ENCODE measurements around the gene PDXP.

PDXP gene

DNA sequence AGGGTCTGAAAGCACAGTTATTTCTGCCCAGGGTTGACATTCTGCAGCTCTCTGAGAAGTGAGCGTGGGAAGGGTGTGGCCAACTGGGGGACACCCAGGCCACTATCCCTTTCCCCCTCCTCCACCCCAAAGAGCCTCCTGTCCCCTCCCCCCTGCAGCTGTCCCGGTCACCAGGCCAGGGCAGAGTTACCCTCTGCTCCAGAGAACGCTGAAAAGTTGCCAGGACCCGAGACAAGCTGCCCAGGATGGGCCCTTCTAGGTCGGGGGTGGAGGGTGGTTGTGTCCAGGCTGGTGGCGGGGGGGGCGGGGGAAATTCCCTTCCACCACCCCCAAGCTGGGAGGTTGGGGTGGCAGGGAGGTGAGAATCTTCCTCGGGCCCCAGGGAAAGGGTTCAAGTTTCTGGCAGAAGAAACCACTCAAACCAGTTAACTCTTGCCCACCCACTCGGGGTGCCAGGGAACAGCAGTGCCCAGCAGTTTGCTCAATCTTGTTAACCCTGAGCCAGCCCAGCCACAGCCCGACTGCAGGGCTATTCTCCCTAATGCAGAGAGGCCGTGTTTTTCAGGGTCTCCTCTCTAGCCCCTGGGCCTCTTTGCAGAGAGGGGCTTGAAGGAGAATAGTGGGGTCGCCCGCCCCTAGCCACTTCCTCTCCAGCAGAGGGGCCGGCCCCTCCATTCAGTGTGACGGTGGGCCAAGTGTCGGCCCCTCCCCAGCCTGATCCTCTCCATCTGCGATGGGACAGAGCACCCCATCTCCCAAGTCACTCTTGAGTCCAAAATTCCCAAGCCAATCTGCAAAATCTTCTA is 17.6 kb downstream of the PDXP start:
- TF ChIP-seq, protein P1, sequence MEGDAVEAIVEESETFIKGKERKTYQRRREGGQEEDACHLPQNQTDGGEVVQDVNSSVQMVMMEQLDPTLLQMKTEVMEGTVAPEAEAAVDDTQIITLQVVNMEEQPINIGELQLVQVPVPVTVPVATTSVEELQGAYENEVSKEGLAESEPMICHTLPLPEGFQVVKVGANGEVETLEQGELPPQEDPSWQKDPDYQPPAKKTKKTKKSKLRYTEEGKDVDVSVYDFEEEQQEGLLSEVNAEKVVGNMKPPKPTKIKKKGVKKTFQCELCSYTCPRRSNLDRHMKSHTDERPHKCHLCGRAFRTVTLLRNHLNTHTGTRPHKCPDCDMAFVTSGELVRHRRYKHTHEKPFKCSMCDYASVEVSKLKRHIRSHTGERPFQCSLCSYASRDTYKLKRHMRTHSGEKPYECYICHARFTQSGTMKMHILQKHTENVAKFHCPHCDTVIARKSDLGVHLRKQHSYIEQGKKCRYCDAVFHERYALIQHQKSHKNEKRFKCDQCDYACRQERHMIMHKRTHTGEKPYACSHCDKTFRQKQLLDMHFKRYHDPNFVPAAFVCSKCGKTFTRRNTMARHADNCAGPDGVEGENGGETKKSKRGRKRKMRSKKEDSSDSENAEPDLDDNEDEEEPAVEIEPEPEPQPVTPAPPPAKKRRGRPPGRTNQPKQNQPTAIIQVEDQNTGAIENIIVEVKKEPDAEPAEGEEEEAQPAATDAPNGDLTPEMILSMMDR (IDR thresholded peaks at IDR 0.05; ENCODE audit: low read depth, low read length), result no peak
- Histone ChIP-seq H3K27me3 (ENCODE audit: insufficient read depth, low read depth, severe bottlenecking) (no peaks in the 10 kb centered on the region), H3K9me3 (ENCODE audit: severe bottlenecking) (no peaks in the 10 kb centered on the region), H3K27ac (no peak overlapping the region), H3K4me3 (ENCODE audit: low read depth, low read length) (peak overlapping the region; percentile 82), H3K36me3 (no peaks in the 10 kb centered on the region)
- no peak for DNase-seq

DNA sequence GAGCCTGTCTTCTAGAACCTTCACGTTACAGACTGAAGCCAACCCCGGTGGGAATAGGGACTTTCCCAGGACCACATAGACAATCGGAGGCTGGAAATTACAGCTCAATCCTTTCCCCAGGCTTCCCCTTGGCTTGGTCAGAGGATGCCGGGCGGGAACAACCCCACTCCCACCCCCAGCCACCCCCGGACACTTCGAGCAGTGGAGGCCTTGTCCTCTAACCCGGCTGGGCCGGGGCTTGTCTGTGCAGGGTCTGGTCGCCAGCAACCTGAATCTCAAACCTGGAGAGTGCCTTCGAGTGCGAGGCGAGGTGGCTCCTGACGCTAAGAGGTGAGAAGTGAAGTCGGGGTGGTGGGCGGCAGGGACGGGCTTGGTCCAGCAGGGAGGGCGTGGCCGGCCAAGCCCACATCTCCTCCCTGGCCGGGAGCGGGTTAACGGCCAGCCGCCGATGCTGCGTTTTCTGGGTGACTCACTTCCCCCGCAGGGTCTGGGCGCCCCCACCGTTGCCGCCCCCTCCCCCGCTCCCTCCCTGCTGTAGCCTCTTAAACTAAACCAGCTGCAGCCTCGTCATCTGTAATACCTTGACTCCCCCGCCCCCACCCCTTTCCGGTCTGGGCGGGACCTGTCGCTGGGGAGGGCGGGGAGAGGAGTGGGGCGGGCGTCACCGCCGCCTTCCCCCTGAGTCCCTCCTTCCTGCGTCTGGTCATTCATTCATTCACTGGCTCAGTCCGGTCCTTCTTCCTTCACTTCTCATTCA is 18.4 kb downstream of the PDXP start:
- peak overlapping the region; percentile 82 for H3K4me3 ChIP-seq (ENCODE audit: low read depth, low read length)
- H3K27me3 ChIP-seq (ENCODE audit: insufficient read depth, low read depth, severe bottlenecking), result no peaks in the 10 kb centered on the region
- no peaks in the 10 kb centered on the region for H3K9me3 ChIP-seq (ENCODE audit: severe bottlenecking)
- TF ChIP-seq, protein P1 (IDR thresholded peaks at IDR 0.05; ENCODE audit: low read depth, low read length), result no peak
- H3K36me3 ChIP-seq, result no peaks in the 10 kb centered on the region
- H3K27ac ChIP-seq, result peak overlapping the region; percentile 61
- peak; percentile 90 for DNase-seq

DNA sequence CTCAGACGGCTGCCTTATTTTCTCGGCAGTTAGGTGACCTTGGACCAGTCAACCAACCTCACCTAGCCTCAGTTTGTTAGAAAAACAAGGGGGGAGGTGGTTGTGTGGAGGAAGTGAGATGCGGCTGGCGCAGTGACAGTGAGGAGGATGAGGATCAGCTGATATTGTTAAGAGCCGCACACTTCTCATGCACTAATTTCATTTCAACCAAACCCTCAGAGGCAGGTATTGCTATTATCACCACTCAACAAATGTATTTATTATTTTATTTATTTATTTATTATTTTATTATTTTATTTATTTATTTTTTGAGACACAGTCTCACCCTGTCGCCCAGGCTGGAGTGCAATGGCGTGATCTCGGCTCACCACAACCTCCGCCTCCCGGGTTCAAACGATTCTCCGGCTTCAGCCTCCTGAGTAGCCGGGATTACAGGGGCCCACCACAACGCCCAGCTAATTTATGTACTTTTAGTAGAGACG is 19.0 kb downstream of the PDXP start:
- TF ChIP-seq, protein P1 (IDR thresholded peaks at IDR 0.05; ENCODE audit: low read depth, low read length), result no peak
- H3K27ac ChIP-seq, result peak overlapping the region; percentile 61
- DNase-seq, result no peak
- H3K27me3 ChIP-seq (ENCODE audit: insufficient read depth, low read depth, severe bottlenecking), result no peaks in the 10 kb centered on the region
- H3K4me3 ChIP-seq (ENCODE audit: low read depth, low read length), result peak overlapping the region; percentile 82
- no peaks in the 10 kb centered on the region for H3K36me3 ChIP-seq
- no peaks in the 10 kb centered on the region for H3K9me3 ChIP-seq (ENCODE audit: severe bottlenecking)

DNA sequence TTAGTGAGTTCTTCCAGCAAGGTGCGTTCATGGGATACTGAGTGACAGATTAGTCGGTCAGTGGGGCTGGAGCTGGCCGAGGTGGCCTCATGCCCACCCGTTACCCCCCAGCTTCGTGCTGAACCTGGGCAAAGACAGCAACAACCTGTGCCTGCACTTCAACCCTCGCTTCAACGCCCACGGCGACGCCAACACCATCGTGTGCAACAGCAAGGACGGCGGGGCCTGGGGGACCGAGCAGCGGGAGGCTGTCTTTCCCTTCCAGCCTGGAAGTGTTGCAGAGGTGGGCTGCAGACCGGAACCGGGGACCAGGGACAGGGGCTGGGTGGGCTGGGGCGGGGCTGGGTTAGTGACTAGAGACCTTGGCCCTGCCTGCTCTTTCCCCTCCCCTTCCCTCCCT is 19.8 kb downstream of the PDXP start:
- no peak overlapping the region for H3K27ac ChIP-seq
- no peak for DNase-seq
- no peak overlapping the region for H3K4me3 ChIP-seq (ENCODE audit: low read depth, low read length)
- H3K27me3 ChIP-seq (ENCODE audit: insufficient read depth, low read depth, severe bottlenecking), result no peaks in the 10 kb centered on the region
- H3K9me3 ChIP-seq (ENCODE audit: severe bottlenecking), result no peaks in the 10 kb centered on the region
- no peaks in the 10 kb centered on the region for H3K36me3 ChIP-seq
- TF ChIP-seq, protein P1 (IDR thresholded peaks at IDR 0.05; ENCODE audit: low read depth, low read length), result no peak

DNA sequence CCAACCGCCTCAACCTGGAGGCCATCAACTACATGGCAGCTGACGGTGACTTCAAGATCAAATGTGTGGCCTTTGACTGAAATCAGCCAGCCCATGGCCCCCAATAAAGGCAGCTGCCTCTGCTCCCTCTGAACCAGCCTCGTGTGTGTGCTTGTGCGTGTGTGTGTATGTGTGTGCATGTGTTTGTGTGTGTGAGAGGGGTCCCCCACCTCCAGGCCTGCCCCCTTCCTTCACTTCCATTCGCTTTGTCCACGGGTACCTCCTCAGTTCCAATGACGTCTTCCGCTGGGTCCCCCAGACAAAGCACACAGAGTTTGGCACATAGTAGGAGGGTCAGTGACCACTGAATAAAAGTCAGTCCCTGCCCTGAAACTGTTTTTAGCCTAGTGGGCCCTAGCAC is 21.1 kb downstream of the PDXP start:
- H3K27me3 ChIP-seq (ENCODE audit: insufficient read depth, low read depth, severe bottlenecking), result no peaks in the 10 kb centered on the region
- no peak for DNase-seq
- no peaks in the 10 kb centered on the region for H3K9me3 ChIP-seq (ENCODE audit: severe bottlenecking)
- H3K27ac ChIP-seq, result no peak overlapping the region
- TF ChIP-seq, protein P1 (IDR thresholded peaks at IDR 0.05; ENCODE audit: low read depth, low read length), result no peak
- H3K36me3 ChIP-seq, result no peaks in the 10 kb centered on the region
- H3K4me3 ChIP-seq (ENCODE audit: low read depth, low read length), result no peak overlapping the region
